ENCODE data around the gene TRAF3IP1.

GRCh38 chr2:238336151-238336550 is 15.8 kb downstream of the TRAF3IP1 start:
- TF ChIP-seq POLR2A (IDR thresholded peaks at IDR 0.05) (no peak), CTCF (IDR thresholded peaks at IDR 0.05) (no peak)

All from testis (tissue), 2 donors.